Transverse colon (tissue), 3 donors: ENCODE measurements around the gene SMAP1.

ENCODE experiments used
- CTCF ChIP-seq, 5 experiments: fragments of 200-600 bp in 3 of 5; fragments of 450-650 bp in 2 of 5; sonication (generic) in 3 of 5; IDR thresholded peaks; 1 replicate in 2 of 5; 2 replicates in 3 of 5; pipeline ENCODE4 v1.5.1; 2016 to 2017; ENCODE audit warnings: antibody characterized with exemption in 5 of 5, inconsistent platforms in 3 of 5, mild to moderate bottlenecking in 2 of 5, moderate library complexity in 1 of 5
- EP300 ChIP-seq: sonication (generic); formaldehyde crosslinking; IDR thresholded peaks from one replicate; pipeline ENCODE4 v1.6.1; 2017; ENCODE audit warnings: antibody characterized with exemption, low read depth
- POLR2A ChIP-seq: fragments of 450-650 bp; IDR thresholded peaks from one replicate; pipeline ENCODE4 v1.6.1; 2016; ENCODE audit warnings: antibody characterized with exemption, mild to moderate bottlenecking, moderate library complexity

GRCh38 chr6:70652216-70652615 is 15.5 kb upstream of the SMAP1 start:
- TF ChIP-seq POLR2A (no peak), EP300 (no peak), CTCF (IDR thresholded peaks at IDR 0.05) (no peak)
